Bronchial epithelial cell (primary cell): ENCODE measurements around the gene DYRK1A. TPM values are rescaled to one million over a fixed set of nuclear protein-coding genes. Genes with fewer than 3 reads are reported as not detected.

Source experiments
- DNase-seq: peaks from one replicate; pipeline ENCODE4 v3.0.0-alpha.2; 2010; ENCODE audit warnings: low read depth
- FAIRE-seq: peaks from 2 replicates; lab custom pipeline; 2011; peaks lifted over from hg19 to GRCh38; lab: Jason Lieb, UNC
- H3K27me3 ChIP-seq: 2 replicates; pipeline ENCODE4 v1.5.1; 2011; ENCODE audit warnings: low read length; ENCODE audit not compliant: control insufficient read depth, insufficient read depth
- H3K36me3 ChIP-seq: 2 replicates; pipeline ENCODE4 v1.5.1; 2011; ENCODE audit warnings: low read length; ENCODE audit not compliant: control insufficient read depth, insufficient read depth
- H3K4me3 ChIP-seq: 2 replicates; pipeline ENCODE4 v1.5.1; 2011; ENCODE audit warnings: mild to moderate bottlenecking, low read depth, low read length, control low read depth
- total RNA-seq: library from RNA; depleted of rRNA; stranded (reverse); fragments of >200 nt; gene quantifications from 2 replicates; pipeline ENCODE4 v1.2.1, GENCODE V29; 2014
- TF ChIP-seq, protein P1 (sequence below): IDR thresholded peaks from 2 replicates; pipeline ENCODE4 v1.5.1; 2011; ENCODE audit warnings: mild to moderate bottlenecking, moderate library complexity, low read length, control low read depth, inconsistent platforms; ENCODE audit not compliant: insufficient read depth, severe bottlenecking

DYRK1A gene
- total RNA-seq, 1 donor from 2014 or later, result 51.1 TPM

DNA sequence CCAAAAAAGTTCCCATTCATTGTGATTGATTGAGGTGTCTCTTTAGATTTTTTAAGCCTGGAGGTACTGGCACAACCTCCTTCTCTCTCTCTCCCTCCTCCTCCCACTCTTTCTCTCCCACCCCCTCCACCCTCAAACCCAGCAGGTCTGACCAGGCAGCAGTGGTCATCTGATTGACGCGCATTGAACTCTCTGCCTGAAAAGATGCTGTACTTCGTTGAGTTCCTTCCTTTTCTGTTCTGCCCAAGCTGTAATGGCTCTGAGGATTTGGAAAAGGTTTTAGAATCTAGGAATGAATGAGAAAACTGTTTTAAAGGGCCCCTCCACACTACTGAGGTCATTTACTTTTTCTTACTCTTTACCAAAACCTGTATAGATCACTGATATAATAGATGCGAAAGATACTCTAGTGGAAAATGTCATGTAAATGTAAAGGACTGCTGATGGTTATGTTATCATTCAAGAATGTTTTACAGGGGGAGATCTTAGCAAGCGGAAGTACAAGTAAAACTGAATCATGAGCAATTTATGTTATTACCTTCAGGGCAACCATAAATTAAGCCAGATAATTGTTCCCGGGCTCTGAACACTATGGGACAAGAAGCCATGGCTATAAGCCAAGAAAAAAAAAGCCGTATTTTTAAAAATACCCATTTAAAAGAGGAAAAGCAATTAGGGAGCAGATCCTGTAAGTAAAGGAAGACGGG is 25.2 kb upstream of the DYRK1A start:
- TF ChIP-seq, protein P1, sequence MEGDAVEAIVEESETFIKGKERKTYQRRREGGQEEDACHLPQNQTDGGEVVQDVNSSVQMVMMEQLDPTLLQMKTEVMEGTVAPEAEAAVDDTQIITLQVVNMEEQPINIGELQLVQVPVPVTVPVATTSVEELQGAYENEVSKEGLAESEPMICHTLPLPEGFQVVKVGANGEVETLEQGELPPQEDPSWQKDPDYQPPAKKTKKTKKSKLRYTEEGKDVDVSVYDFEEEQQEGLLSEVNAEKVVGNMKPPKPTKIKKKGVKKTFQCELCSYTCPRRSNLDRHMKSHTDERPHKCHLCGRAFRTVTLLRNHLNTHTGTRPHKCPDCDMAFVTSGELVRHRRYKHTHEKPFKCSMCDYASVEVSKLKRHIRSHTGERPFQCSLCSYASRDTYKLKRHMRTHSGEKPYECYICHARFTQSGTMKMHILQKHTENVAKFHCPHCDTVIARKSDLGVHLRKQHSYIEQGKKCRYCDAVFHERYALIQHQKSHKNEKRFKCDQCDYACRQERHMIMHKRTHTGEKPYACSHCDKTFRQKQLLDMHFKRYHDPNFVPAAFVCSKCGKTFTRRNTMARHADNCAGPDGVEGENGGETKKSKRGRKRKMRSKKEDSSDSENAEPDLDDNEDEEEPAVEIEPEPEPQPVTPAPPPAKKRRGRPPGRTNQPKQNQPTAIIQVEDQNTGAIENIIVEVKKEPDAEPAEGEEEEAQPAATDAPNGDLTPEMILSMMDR, result no peak
- no peaks in the 10 kb centered on the region for H3K27me3 ChIP-seq
- no peak for DNase-seq
- no peak for FAIRE-seq
- H3K4me3 ChIP-seq, result no peak overlapping the region
- no peaks in the 10 kb centered on the region for H3K36me3 ChIP-seq

DNA sequence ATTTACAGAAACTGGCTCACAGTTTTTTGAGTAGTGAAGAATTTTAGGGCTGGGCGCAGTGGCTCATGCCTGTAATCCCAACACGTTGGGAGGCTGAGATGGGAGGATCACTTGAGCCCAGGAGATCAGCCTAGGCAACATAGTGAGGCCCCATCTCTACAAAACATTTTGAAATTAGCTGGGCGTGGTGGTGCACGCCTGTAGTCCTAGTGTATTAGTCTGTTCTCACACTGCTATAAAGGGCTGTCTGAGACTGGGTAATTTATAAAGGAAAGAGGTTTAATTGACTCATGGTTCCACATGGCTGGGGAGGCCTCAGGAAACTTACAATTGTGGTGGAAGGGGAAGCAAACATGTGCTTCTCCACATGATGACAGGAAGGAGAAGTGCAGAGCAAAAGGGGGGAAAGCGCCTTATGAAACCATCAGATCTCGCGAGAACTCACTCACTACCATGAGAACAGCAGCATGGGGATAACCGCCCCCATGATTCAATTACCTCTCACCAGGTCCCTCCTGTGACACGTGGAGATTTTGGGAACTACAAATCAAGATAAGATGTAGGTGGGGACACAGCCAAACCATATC is 24.4 kb upstream of the DYRK1A start:
- FAIRE-seq, result no peak
- TF ChIP-seq, protein P1, result no peak
- no peaks in the 10 kb centered on the region for H3K27me3 ChIP-seq
- no peak overlapping the region for H3K4me3 ChIP-seq
- DNase-seq, result no peak
- H3K36me3 ChIP-seq, result no peaks in the 10 kb centered on the region

DNA sequence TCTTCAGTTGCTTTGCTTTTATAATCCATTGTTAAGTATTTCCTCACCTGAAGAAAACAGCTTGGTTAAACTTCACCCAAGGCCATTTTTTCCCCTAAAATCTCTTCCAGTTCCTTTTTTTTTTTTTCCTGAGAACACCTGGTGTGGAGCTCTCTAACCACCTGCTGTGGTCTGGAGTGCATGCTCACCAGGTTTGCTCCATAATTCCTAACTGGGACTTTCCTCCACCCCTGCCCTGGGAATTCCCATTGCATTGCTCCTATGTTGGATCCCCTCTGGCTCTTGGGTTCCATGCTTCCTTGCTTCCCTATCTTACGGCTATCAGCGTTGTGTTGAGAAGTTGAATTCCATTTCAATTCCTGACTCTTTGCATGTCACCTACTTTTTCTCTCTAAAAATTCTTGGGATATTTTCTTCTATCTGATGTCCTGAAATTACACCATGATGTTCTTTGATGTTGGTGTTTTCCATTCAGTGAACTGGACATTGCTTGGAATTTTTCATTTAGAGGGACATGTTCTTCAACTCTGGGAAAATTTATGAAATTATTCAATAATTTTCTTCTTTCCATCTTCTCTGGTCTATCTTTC is 19.6 kb upstream of the DYRK1A start:
- Histone ChIP-seq H3K4me3 (no peak overlapping the region), H3K36me3 (no peaks in the 10 kb centered on the region), H3K27me3 (no peaks in the 10 kb centered on the region)
- TF ChIP-seq, protein P1, result no peak
- no peak for DNase-seq
- FAIRE-seq, result no peak

DNA sequence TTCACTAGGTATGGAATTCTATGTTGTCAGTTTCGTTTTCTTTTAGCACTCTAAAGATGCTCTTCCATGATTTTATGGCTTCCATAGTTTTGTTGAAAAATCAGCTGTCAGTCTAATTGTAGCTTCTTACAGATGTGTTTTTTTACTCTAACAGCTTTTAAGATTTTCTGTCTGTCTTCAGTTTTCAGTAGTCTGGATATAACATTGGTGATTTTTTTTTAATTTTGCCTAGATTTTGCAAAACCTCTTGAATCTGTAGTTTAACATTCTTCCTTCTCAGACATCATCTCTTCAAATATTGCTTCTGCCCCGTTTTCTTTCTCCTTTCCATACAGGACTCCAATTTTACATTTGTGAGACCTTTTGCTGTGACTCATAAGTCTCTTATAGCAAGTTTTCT is 17.9 kb upstream of the DYRK1A start:
- DNase-seq, result no peak
- Histone ChIP-seq H3K27me3 (no peaks in the 10 kb centered on the region), H3K36me3 (no peaks in the 10 kb centered on the region), H3K4me3 (no peak overlapping the region)
- TF ChIP-seq, protein P1, result no peak
- FAIRE-seq, result no peak

DNA sequence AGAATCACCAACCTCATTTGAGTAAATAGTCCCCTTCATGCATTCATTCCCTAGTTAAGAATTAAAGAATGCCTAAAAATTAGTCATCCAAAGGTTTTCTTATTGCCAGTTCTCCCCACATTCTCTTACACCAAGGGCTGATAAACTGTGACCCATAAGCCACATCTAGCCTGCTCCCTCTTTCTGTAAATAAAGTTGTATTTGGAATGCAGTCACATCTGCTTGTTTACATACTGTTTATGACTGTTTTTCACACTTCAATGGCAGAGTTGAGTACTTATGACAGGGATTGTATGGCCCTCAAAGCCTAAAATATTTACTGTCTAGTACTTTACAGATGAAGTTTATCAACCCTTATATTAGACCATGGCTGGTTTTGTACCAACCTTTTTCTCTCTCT is 16.1 kb upstream of the DYRK1A start:
- no peak for FAIRE-seq
- TF ChIP-seq, protein P1, result no peak
- Histone ChIP-seq H3K36me3 (no peaks in the 10 kb centered on the region), H3K27me3 (no peaks in the 10 kb centered on the region), H3K4me3 (no peak overlapping the region)
- no peak for DNase-seq

DNA sequence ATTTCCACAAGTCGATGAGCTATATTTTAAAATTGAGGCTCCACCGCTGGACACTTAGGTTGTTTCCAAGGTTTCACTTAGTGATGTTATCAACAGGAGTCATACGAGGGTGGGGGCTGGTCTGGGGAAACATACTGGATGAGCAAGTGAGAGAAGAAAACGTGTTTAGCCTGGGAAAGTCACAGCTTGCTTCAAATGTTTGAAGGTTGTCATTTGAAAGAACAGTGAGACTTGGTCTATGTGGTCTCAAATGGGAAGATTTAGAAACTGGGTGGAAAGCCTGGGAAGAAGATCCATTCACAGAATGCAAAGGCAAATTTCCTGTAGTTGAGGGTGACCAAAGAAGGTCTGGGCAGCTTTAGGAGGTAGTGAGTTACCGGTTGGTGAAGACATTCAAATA is 9.9 kb upstream of the DYRK1A start:
- no peak for FAIRE-seq
- Histone ChIP-seq H3K4me3 (no peak overlapping the region), H3K27me3 (no peaks in the 10 kb centered on the region), H3K36me3 (no peaks in the 10 kb centered on the region)
- DNase-seq, result peak; percentile 43
- TF ChIP-seq, protein P1, result no peak
